Measurements from ENCODE around the gene MYO7B.

- TF ChIP-seq POLR2A (IDR thresholded peaks at IDR 0.05; ENCODE audit: low read length) (no peak), GATA1 (IDR thresholded peaks at IDR 0.05; ENCODE audit: low read depth, low read length) (no peak)
Observed at GRCh38 chr2:127585270-127585807, 49.9 kb downstream of the MYO7B start.

Data from erythroblast (primary cell).